Neural progenitor cell (in vitro differentiated cells): Measurements from ENCODE around the gene NUDT7. TPM values are rescaled to one million over a fixed set of nuclear protein-coding genes. Genes with fewer than 3 reads are reported as not detected.
A peak's percentile ranks its signal among the peaks of the same experiment; 100 is the strongest.

Experiments
- DNase-seq: peaks from one replicate; pipeline ENCODE4 v3.0.0-alpha.2; 2016; ENCODE audit warnings: low spot score
- H2AFZ ChIP-seq: fragments of 200-600 bp; sonication (generic); replicated peaks from 2 replicates; pipeline ENCODE4 v1.6.1; 2016; ENCODE audit warnings: antibody characterized with exemption
- H3F3A ChIP-seq: fragments of 200-600 bp; sonication (generic); 2 replicates; pipeline ENCODE4 v1.6.1; 2016; ENCODE audit warnings: antibody characterized with exemption, low read depth
- H3K27ac ChIP-seq: fragments of 200-600 bp; sonication (generic); 2 replicates; pipeline ENCODE4 v1.5.1; 2016; ENCODE audit warnings: mild to moderate bottlenecking
- H3K27me3 ChIP-seq: fragments of 200-600 bp; sonication (generic); 2 replicates; pipeline ENCODE4 v1.6.1; 2016; ENCODE audit warnings: mild to moderate bottlenecking, moderate library complexity
- H3K36me3 ChIP-seq: fragments of 200-600 bp; sonication (generic); 2 replicates; pipeline ENCODE4 v1.5.1; 2016
- H3K4me1 ChIP-seq: fragments of 200-600 bp; sonication (generic); 2 replicates; pipeline ENCODE4 v1.6.1; 2016; ENCODE audit warnings: mixed run types
- H3K4me2 ChIP-seq: fragments of 200-600 bp; sonication (generic); 2 replicates; pipeline ENCODE4 v1.6.1; 2016
- H3K4me3 ChIP-seq: fragments of 200-600 bp; sonication (generic); 2 replicates; pipeline ENCODE4 v1.5.1; 2016
- H3K79me2 ChIP-seq: fragments of 200-600 bp; sonication (generic); 2 replicates; pipeline ENCODE4 v1.6.1; 2016; ENCODE audit warnings: low read depth
- H3K9ac ChIP-seq: fragments of 200-600 bp; sonication (generic); 2 replicates; pipeline ENCODE4 v1.6.1; 2016
- H3K9me3 ChIP-seq: fragments of 200-600 bp; sonication (generic); 2 replicates; pipeline ENCODE4 v1.5.1; 2016; ENCODE audit warnings: low read depth
- H4K20me1 ChIP-seq: fragments of 200-600 bp; sonication (generic); 2 replicates; pipeline ENCODE4 v1.6.1; 2016; ENCODE audit warnings: low read depth
- H3K27ac Mint-ChIP-seq: 3 replicates; pipeline ENCODE4 v1.8.0; 2021; ENCODE audit warnings: mixed read lengths
- H3K27me3 Mint-ChIP-seq: 2 replicates; pipeline ENCODE4 v1.8.0; 2022; ENCODE audit warnings: low read depth, mild to moderate bottlenecking, inconsistent platforms, moderate library complexity, mixed read lengths; ENCODE audit not compliant: insufficient read depth
- H3K36me3 Mint-ChIP-seq: 3 replicates; pipeline ENCODE4 v1.8.0; 2021; ENCODE audit warnings: mixed read lengths
- H3K4me1 Mint-ChIP-seq: 3 replicates; pipeline ENCODE4 v1.8.0; 2021; ENCODE audit warnings: mixed read lengths
- H3K4me3 Mint-ChIP-seq: 3 replicates; pipeline ENCODE4 v1.8.0; 2021; ENCODE audit warnings: mild to moderate bottlenecking, moderate library complexity, mixed read lengths
- H3K9me3 Mint-ChIP-seq: 3 replicates; pipeline ENCODE4 v1.8.0; 2020; ENCODE audit warnings: mixed read lengths
- EZH2 ChIP-seq: fragments of 200-600 bp; sonication (generic); IDR thresholded peaks from 2 replicates; pipeline ENCODE4 v1.6.1; 2017; ENCODE audit warnings: antibody characterized with exemption, mild to moderate bottlenecking, moderate library complexity
- EZH2phosphoT487 ChIP-seq: fragments of 200-600 bp; sonication (generic); IDR thresholded peaks from 2 replicates; pipeline ENCODE4 v1.6.1; 2017; ENCODE audit warnings: antibody characterized with exemption
- total RNA-seq: library from RNA; depleted of rRNA; stranded (reverse); fragments of >200 nt; gene quantifications from 2 replicates; pipeline ENCODE4 v1.2.3, GENCODE V29; 2015; ENCODE audit warnings: low replicate concordance
- TF ChIP-seq, protein P1 (sequence below): fragments of 200-600 bp; sonication (generic); IDR thresholded peaks from 2 replicates; pipeline ENCODE4 v1.5.1; 2017; ENCODE audit warnings: antibody characterized with exemption, mild to moderate bottlenecking

NUDT7 gene
- total RNA-seq = 9.7 and 10.8 TPM in 2 replicates

DNA sequence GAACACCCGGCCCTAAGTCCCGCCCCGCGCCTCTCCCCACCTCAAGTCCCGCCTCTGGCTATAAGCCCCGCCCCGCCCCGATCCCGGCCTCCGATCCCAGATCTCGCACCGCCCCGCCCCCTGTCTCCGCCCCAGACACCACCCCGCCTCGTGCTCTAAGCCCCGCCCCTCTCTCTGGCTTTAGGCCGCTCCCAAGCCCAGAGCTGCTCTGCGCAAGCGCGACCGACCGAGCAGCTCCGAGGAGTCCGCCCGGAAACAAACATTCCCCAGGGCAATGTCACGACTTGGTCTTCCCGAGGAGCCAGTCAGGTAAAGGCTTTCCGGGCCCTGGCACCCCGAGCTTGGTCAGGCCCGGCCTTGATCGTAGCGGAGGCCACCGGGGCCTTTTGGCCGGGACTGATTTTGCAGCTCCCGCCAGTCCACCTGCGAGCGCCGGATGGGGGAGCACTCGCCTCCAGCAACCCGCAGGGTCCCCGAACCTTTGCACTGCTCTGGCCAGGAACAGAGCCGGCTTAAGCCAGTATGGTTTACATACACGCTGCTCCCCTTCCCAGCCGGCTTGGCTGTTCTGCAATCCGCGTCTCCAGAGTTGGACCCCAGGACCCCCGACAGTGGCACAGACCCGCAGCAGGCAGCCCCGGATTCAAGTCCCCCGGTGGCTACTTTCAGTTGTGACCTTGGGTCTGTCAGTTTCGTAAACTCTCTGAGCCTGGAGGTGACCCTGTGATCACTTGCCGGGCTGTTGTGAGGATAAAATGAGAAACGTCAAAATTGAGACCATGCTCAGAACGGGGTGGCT, at the start of gene NUDT7:
Gene NUDT7 (plus strand): TSS at position 206 of the 799 bp plus-strand sequence. CDS start 69 bp downstream, at position 275.
- H2AFZ ChIP-seq = peak within 1 kb of the TSS; percentile 96
- Mint-ChIP-seq H3K27me3 (peaks cover 2% of the 10 kb centered on the region), H3K9me3 (no peaks in the 10 kb centered on the region), H3K27ac (peak within 1 kb of the TSS; percentile 87), H3K4me1 (peaks cover 12% of the 10 kb centered on the region), H3K36me3 (peaks cover 7% of the 10 kb centered on the region), H3K4me3 (peak within 1 kb of the TSS; percentile 87)
- TF ChIP-seq, protein P1, sequence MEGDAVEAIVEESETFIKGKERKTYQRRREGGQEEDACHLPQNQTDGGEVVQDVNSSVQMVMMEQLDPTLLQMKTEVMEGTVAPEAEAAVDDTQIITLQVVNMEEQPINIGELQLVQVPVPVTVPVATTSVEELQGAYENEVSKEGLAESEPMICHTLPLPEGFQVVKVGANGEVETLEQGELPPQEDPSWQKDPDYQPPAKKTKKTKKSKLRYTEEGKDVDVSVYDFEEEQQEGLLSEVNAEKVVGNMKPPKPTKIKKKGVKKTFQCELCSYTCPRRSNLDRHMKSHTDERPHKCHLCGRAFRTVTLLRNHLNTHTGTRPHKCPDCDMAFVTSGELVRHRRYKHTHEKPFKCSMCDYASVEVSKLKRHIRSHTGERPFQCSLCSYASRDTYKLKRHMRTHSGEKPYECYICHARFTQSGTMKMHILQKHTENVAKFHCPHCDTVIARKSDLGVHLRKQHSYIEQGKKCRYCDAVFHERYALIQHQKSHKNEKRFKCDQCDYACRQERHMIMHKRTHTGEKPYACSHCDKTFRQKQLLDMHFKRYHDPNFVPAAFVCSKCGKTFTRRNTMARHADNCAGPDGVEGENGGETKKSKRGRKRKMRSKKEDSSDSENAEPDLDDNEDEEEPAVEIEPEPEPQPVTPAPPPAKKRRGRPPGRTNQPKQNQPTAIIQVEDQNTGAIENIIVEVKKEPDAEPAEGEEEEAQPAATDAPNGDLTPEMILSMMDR = peak; percentile 43
- no peak for TF ChIP-seq EZH2
- no peaks in the 10 kb centered on the region for H4K20me1 ChIP-seq
- no peaks in the 10 kb centered on the region for H3K9me3 ChIP-seq
- H3K79me2 ChIP-seq = no peaks in the 10 kb centered on the region
- H3F3A ChIP-seq = peaks cover 20% of the 10 kb centered on the region
- no peaks in the 10 kb centered on the region for H3K36me3 ChIP-seq
- peak within 1 kb of the TSS; percentile 78 for H3K4me2 ChIP-seq
- H3K9ac ChIP-seq = peak within 1 kb of the TSS; percentile 47
- H3K27me3 ChIP-seq = no peaks in the 10 kb centered on the region
- no peaks in the 10 kb centered on the region for H3K4me1 ChIP-seq
- no peak within 1 kb of the TSS for H3K27ac ChIP-seq
- H3K4me3 ChIP-seq = peak within 1 kb of the TSS; percentile 69
- DNase-seq = peak; percentile 99

DNA sequence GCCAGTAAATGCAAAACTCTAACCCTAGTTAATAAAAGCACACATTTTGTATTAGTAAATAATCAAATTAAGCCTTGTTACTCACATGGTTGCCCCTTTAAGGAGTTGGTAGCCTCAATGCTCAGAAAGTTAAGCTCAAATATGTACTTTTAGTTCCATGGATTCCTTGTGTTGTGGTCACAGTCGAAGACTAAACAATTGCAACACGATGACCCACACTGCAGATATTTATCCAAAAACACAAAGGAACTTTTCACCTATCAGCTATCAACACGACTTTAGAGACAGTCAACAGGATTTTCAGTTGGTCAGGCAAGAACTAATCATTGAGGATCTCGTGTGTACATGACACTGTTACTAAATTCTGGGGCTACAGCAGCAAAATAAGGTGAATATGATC, 47.4 kb upstream of the NUDT7 start:
- H3K4me1 Mint-ChIP-seq = peaks cover 8% of the 10 kb centered on the region
- Histone ChIP-seq H3K36me3 (no peaks in the 10 kb centered on the region), H2AFZ (no peak overlapping the region), H3F3A (no peaks in the 10 kb centered on the region), H3K79me2 (no peaks in the 10 kb centered on the region), H3K27me3 (no peaks in the 10 kb centered on the region), H3K4me1 (no peaks in the 10 kb centered on the region), H3K9ac (no peak overlapping the region), H3K9me3 (no peaks in the 10 kb centered on the region), H3K4me2 (no peak overlapping the region), H3K4me3 (no peak overlapping the region), H3K27ac (no peak overlapping the region), H4K20me1 (no peaks in the 10 kb centered on the region)
- no peak overlapping the region for H3K4me3 Mint-ChIP-seq
- H3K36me3 Mint-ChIP-seq = no peaks in the 10 kb centered on the region
- peaks cover 4% of the 10 kb centered on the region for H3K27me3 Mint-ChIP-seq
- no peak overlapping the region for H3K27ac Mint-ChIP-seq
- no peak for DNase-seq
- TF ChIP-seq, protein P1 = no peak
- TF ChIP-seq EZH2 = no peak
- TF ChIP-seq EZH2phosphoT487 = no peak
- H3K9me3 Mint-ChIP-seq = no peaks in the 10 kb centered on the region

DNA sequence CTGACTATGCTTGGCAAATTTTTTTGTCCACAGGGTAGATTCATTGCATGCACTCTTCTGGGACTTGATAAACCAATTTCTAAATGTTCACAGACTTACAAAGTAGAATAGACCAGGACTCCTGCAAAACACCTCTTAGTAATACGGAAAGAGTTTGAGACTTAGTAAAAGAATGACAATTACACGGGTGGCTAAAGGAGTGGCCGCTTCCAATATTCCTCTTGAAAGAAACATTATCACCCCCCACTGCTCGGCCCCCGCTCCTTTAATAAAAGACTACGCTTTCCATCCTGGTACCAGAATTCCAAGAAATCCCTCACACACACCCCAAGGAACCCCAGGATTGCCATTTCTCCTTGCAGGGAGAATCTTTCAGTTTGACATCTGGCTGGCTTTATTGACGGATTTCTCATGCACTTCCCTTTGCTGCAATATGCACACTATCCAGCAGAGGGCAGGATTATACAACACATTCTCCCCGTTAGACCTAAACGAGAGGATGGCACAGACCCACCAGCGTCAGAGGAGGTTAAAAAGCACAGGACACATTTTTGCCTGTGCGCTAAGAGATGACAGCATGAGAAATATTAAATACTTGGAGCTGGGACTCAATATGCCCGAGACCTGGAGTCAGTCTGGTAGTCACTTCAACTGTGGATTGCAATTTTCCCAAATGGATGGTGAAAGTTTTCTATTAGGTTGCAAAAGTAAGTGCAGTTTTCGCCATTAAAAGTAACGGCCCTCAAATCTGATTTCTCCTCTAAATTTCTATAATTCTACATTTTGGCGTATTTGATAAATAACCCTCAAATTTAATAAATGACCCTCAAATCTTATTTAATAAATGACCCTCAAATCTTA, 46.6 kb upstream of the NUDT7 start:
- Mint-ChIP-seq H3K27me3 (peaks cover 4% of the 10 kb centered on the region), H3K36me3 (no peaks in the 10 kb centered on the region), H3K4me1 (peaks cover 11% of the 10 kb centered on the region), H3K9me3 (no peaks in the 10 kb centered on the region), H3K4me3 (no peak overlapping the region), H3K27ac (no peak overlapping the region)
- Histone ChIP-seq H3K27me3 (no peaks in the 10 kb centered on the region), H3K9me3 (no peaks in the 10 kb centered on the region), H3F3A (no peaks in the 10 kb centered on the region), H3K4me2 (no peak overlapping the region), H3K4me1 (no peaks in the 10 kb centered on the region), H3K4me3 (no peak overlapping the region), H3K36me3 (no peaks in the 10 kb centered on the region), H3K9ac (no peak overlapping the region), H3K79me2 (no peaks in the 10 kb centered on the region), H2AFZ (no peak overlapping the region), H3K27ac (no peak overlapping the region), H4K20me1 (no peaks in the 10 kb centered on the region)
- no peak for TF ChIP-seq EZH2phosphoT487
- TF ChIP-seq, protein P1 = peak; percentile 97
- no peak for TF ChIP-seq EZH2
- peak; percentile 82 for DNase-seq
